HFFc6 (cell line): ENCODE measurements around the gene FERMT3. TPM values are rescaled to one million over a fixed set of nuclear protein-coding genes. Genes with fewer than 3 reads are reported as not detected.

Source experiments
- DNase-seq: peaks from one replicate; pipeline ENCODE4 v3.0.0-alpha.2; 2018
- H3K27ac Mint-ChIP-seq: 2 replicates; pipeline ENCODE4 v1.8.0; 2020; ENCODE audit warnings: mild to moderate bottlenecking, mixed read lengths
- H3K27me3 Mint-ChIP-seq: 2 replicates; pipeline ENCODE4 v1.8.0; 2021; ENCODE audit warnings: mild to moderate bottlenecking, moderate library complexity, mixed read lengths; ENCODE audit not compliant: insufficient read depth
- H3K36me3 Mint-ChIP-seq: 2 replicates; pipeline ENCODE4 v1.8.0; 2021; ENCODE audit warnings: low read depth, mixed read lengths
- H3K4me1 Mint-ChIP-seq: 2 replicates; pipeline ENCODE4 v1.8.0; 2020; ENCODE audit warnings: low read depth, mixed read lengths
- H3K4me3 Mint-ChIP-seq: 2 replicates; pipeline ENCODE4 v1.8.0; 2020; ENCODE audit warnings: mild to moderate bottlenecking, moderate library complexity, mixed read lengths
- H3K9me3 Mint-ChIP-seq: 2 replicates; pipeline ENCODE4 v1.8.0; 2020; ENCODE audit warnings: mild to moderate bottlenecking, mixed read lengths
- CTCF ChIP-seq: fragments of 200-600 bp; sonication (generic); IDR thresholded peaks from 2 replicates; pipeline ENCODE4 v1.5.0; 2021; ENCODE audit warnings: antibody characterized with exemption, mild to moderate bottlenecking
- total RNA-seq, 6 experiments: library from RNA; stranded (reverse); fragmentation: NEBNext Ultra II Directional; extraction: Animal tissue kit (Norgen Biotek cat#: 25700); gene quantifications; 2 replicates in 1 of 6; 3 replicates in 5 of 6; pipeline ENCODE4 v1.2.3, GENCODE V29; 2021

Gene FERMT3
- total RNA-seq, 6 experiments from 2014 or later: 1.2 to 2.8 (median 1.7) TPM

- Mint-ChIP-seq H3K27ac (peak within 1 kb of the TSS; percentile 88), H3K9me3 (no peaks in the 10 kb centered on the region), H3K27me3 (peaks cover under 1% of the 10 kb centered on the region), H3K4me3 (peak within 1 kb of the TSS; percentile 91), H3K4me1 (peaks cover 19% of the 10 kb centered on the region), H3K36me3 (no peaks in the 10 kb centered on the region)
- DNase-seq: no peak
- peak; percentile 87 for TF ChIP-seq CTCF
These were observed 44.7 kb downstream of the FERMT3 start, which contains the start of gene PLCB3 for GRCh38 chr11:64251016-64251752. Gene PLCB3 (plus strand): TSS chr11:64251530. CDS start chr11:64251650, 120 bp downstream.

- H3K9me3 Mint-ChIP-seq: no peaks in the 10 kb centered on the region
- no peak for DNase-seq
- no peaks in the 10 kb centered on the region; the same call in none of the 2 replicates for H3K27me3 Mint-ChIP-seq
- peak overlapping the region; percentile 91 for H3K4me3 Mint-ChIP-seq
- peaks cover 19% of the 10 kb centered on the region for H3K4me1 Mint-ChIP-seq
- no peaks in the 10 kb centered on the region for H3K36me3 Mint-ChIP-seq
- no peak for TF ChIP-seq CTCF
- H3K27ac Mint-ChIP-seq: peak overlapping the region; percentile 88
These were observed 45.2 kb downstream of the FERMT3 start for GRCh38 chr11:64251753-64252002.

- H3K36me3 Mint-ChIP-seq: no peaks in the 10 kb centered on the region
- H3K27ac Mint-ChIP-seq: peak overlapping the region; percentile 88
- TF ChIP-seq CTCF: peak; percentile 80
- H3K4me1 Mint-ChIP-seq: peaks cover 19% of the 10 kb centered on the region
- no peak for DNase-seq
- H3K27me3 Mint-ChIP-seq: no peaks in the 10 kb centered on the region; the same call in none of the 2 replicates
- H3K9me3 Mint-ChIP-seq: no peaks in the 10 kb centered on the region
- H3K4me3 Mint-ChIP-seq: peak overlapping the region; percentile 91
These were observed 45.7 kb downstream of the FERMT3 start for GRCh38 chr11:64252003-64252872.

GRCh38 chr11:64253043-64253442, 46.5 kb downstream of the FERMT3 start:
- peaks cover 13% of the 10 kb centered on the region for H3K4me1 Mint-ChIP-seq
- peak overlapping the region; percentile 91 for H3K4me3 Mint-ChIP-seq
- no peak for DNase-seq
- H3K27ac Mint-ChIP-seq: peak overlapping the region; percentile 57
- peaks cover 2% of the 10 kb centered on the region for H3K27me3 Mint-ChIP-seq
- no peaks in the 10 kb centered on the region for H3K9me3 Mint-ChIP-seq
- peaks cover 6% of the 10 kb centered on the region; the same call in 1 of the 2 replicates for H3K36me3 Mint-ChIP-seq
- no peak for TF ChIP-seq CTCF

- H3K27ac Mint-ChIP-seq: peak overlapping the region; percentile 57; the same call in 1 of the 2 replicates
These were observed 47.0 kb downstream of the FERMT3 start for GRCh38 chr11:64253481-64253880.

More at GRCh38 chr11:64253481-64253880, 47.0 kb downstream of the FERMT3 start:
- Mint-ChIP-seq H3K4me3 (peak overlapping the region; percentile 91), H3K27me3 (peaks cover 2% of the 10 kb centered on the region), H3K9me3 (no peaks in the 10 kb centered on the region), H3K36me3 (peaks cover 6% of the 10 kb centered on the region; the same call in 1 of the 2 replicates), H3K4me1 (peaks cover 12% of the 10 kb centered on the region)
- DNase-seq: no peak
- no peak for TF ChIP-seq CTCF
